Measurements from ENCODE around the gene EPHA4.

EPHA4 gene

GRCh38 chr2:221473451-221473850 is 98.7 kb downstream of the EPHA4 start:
- no peak for DNase-seq (ENCODE audit: low read depth in 2 of 2)

GRCh38 chr2:221468317-221468716 is 103.8 kb downstream of the EPHA4 start:
- no peak for DNase-seq (ENCODE audit: low read depth in 2 of 2)

- DNase-seq (ENCODE audit: low read depth in 2 of 2), result no peak
Observed at GRCh38 chr2:221467610-221468009, 104.5 kb downstream of the EPHA4 start.

- DNase-seq (ENCODE audit: low read depth in 2 of 2), result no peak
Observed at GRCh38 chr2:221466744-221467143, 105.4 kb downstream of the EPHA4 start.

- no peak for DNase-seq (ENCODE audit: low read depth in 2 of 2)
Observed at GRCh38 chr2:221465776-221466175, 106.3 kb downstream of the EPHA4 start.

- no peak for DNase-seq (ENCODE audit: low read depth in 2 of 2)
Observed at GRCh38 chr2:221464971-221465370, 107.1 kb downstream of the EPHA4 start.

GRCh38 chr2:221463241-221463896 is 108.7 kb downstream of the EPHA4 start:
- DNase-seq (ENCODE audit: low read depth in 2 of 2), result no peak

- DNase-seq (ENCODE audit: low read depth in 2 of 2), result no peak
Observed at GRCh38 chr2:221461901-221462300, 110.2 kb downstream of the EPHA4 start.

- no peak for DNase-seq (ENCODE audit: low read depth in 2 of 2)
Observed at GRCh38 chr2:221460136-221460535, 112.0 kb downstream of the EPHA4 start.

- no peak for DNase-seq (ENCODE audit: low read depth in 2 of 2)
Observed at GRCh38 chr2:221458578-221458977, 113.5 kb downstream of the EPHA4 start.

- no peak for DNase-seq (ENCODE audit: low read depth in 2 of 2)
Observed at GRCh38 chr2:221455214-221455613, 116.9 kb downstream of the EPHA4 start.

- no peak for DNase-seq (ENCODE audit: low read depth in 2 of 2)
Observed at GRCh38 chr2:221454459-221455105, 117.5 kb downstream of the EPHA4 start.

- DNase-seq (ENCODE audit: low read depth in 2 of 2), result no peak
Observed at GRCh38 chr2:221451862-221452788, 120.0 kb downstream of the EPHA4 start.

GRCh38 chr2:221450280-221450679 is 121.8 kb downstream of the EPHA4 start:
- DNase-seq (ENCODE audit: low read depth in 2 of 2), result no peak

GRCh38 chr2:221449406-221449805 is 122.7 kb downstream of the EPHA4 start:
- DNase-seq (ENCODE audit: low read depth in 2 of 2), result no peak

- DNase-seq (ENCODE audit: low read depth in 2 of 2), result no peak
Observed at GRCh38 chr2:221448844-221449390, 123.2 kb downstream of the EPHA4 start.

- no peak for DNase-seq (ENCODE audit: low read depth in 2 of 2)
Observed at GRCh38 chr2:221448057-221448843, 123.9 kb downstream of the EPHA4 start.

GRCh38 chr2:221447310-221447709 is 124.8 kb downstream of the EPHA4 start:
- DNase-seq (ENCODE audit: low read depth in 2 of 2), result no peak

- DNase-seq (ENCODE audit: low read depth in 2 of 2), result no peak
Observed at GRCh38 chr2:221446140-221446539, 126.0 kb downstream of the EPHA4 start.

- DNase-seq (ENCODE audit: low read depth in 2 of 2), result no peak
Observed at GRCh38 chr2:221444106-221444505, 128.0 kb downstream of the EPHA4 start.

GRCh38 chr2:221443645-221444044 is 128.5 kb downstream of the EPHA4 start:
- DNase-seq (ENCODE audit: low read depth in 2 of 2), result no peak
